HG03064 (cell line): ENCODE data around the gene FILIP1.
A peak's percentile ranks its signal among the peaks of the same experiment; 100 is the strongest.

Experiments used
- ATAC-seq: cut with Tn5 transposase; IDR thresholded peaks from one replicate; pipeline ENCODE4 v1.9.1; 2021; ENCODE audit warnings: low read depth; ENCODE audit not compliant: unreplicated experiment

FILIP1 gene

GRCh38 chr6:75494290-75494689 lies 690 bp upstream of the FILIP1 start:
- ATAC-seq, result no peak

DNA sequence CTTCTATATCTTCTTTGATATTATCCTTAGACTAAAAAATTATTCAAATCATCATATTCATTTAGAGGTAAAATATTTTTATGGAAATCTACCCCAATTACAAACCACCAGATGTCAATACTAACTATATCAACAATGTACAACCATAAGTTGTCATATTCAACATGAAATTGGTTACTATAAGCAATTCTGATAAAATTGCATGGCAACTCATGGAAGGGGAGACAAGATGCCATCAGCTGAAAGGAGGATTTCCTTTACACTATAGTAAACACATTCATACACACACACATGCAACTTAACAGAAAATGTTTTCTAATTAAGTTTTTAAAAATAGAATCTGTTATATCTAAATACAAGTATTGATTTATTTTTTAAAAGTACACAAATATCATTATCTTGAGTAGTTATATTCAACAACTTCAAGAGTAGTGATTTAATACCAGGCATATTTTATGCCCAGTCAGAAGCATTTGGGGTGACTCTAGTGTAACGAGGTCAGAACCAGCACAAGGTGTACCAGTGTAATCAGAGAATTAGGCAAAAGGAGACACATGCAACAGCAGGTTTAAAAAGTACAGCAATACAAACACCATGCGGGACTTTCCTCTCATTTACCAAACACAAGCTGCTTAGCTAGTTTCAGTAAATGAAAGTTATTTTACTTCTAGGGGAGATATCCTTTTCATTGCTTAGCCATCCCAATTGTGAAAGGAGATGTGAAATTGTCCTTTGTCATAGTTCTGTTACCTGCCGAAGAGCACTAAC lies 1.0 kb downstream of the FILIP1 start:
- ATAC-seq, result no peak

- no peak for ATAC-seq
Measured at GRCh38 chr6:75491291-75491690, 2.3 kb downstream of the FILIP1 start.

GRCh38 chr6:75490706-75491105 lies 2.9 kb downstream of the FILIP1 start:
- ATAC-seq, result no peak

GRCh38 chr6:75489025-75489424 lies 4.6 kb downstream of the FILIP1 start:
- ATAC-seq, result no peak

- ATAC-seq, result no peak
Measured at GRCh38 chr6:75488033-75488432, 5.6 kb downstream of the FILIP1 start.

DNA sequence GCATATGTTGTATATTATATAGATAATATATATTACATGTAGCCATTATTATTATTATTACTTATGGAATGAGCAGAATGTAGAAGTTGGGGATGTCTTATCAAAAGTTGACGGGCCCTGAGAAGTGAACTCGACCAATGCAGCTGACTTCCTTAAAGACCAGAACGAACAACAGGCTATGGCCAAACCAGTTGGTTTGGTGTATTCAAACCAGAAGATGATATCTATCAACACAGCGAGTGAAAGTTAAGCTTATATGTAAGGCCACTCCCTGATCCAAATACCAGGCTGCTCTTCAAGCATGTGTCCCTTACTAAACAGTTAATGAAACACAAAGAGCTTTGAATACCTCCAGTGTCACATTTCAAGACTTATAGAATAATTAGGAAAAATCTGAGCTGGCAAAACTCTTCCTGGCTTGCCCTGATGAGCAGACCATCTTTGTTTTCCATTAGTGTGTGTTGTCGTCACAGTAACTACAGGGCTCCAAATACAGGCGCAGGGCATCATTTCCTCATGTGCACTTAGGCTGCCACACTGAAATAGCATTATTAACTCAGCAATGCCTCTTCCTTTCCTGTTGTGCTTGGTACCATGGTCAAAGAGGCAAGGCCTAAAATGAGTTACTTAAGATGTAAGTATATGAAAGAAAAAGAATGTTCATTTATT lies 6.6 kb downstream of the FILIP1 start:
- ATAC-seq, result no peak

DNA sequence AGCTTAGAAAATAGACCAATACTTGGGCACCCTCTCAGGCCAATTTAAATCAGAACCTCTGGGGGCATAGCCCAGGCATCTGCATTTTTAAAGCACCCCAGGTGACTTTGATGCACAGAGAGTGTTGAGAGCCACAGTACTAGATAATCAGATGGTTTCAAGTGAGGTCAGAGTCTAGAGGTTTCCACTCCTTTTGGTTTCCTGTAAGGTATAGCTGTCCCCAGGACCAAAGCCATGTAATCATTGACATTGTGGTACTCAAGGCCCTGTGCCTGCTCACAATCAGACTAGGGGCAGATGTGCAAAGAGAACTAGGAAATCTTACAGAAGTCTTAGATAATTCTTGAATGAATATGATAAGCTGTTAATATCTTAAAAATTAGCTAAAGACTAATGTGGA lies 9.1 kb downstream of the FILIP1 start:
- peak; percentile 93 for ATAC-seq

DNA sequence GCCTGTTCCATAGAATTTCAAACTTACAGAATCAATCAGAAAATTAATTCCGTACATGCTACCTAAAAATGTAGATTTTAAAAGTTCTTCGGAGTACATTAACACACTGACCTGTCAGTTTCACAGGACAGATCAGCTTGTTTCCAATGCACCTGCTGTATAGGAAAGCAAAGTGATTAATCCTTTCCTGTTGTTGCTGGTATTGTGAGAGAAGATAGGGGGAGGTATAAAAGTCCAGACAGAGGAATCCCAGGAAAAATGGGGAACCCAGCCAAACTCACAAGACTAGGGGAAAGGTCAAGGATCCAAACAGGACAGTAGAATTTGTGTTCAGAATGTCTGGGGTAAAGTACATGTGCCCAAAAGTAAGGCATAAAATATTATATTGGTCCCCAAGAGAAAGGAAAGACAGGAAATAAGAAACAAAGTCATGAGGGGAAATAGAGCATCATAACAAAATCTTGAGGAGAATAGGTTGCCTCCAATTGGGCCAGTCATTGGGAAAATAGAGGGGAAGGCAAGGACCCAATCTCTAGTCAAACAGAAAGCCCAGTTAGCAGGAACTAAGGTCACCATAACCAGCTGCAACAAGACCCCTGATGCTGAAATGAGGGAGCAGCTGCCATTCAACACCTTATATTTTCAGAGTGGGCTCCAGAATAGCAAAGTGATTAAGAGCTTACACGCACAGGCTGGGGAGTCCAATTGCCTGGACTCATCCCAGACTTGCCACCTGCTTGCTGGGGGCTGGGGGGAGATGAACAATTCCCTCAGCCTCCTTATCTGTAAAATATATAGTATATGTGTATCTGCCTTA lies 10.3 kb downstream of the FILIP1 start:
- ATAC-seq, result no peak

- no peak for ATAC-seq
Measured at GRCh38 chr6:75481936-75482593, 11.5 kb downstream of the FILIP1 start.

GRCh38 chr6:75481394-75481793 lies 12.2 kb downstream of the FILIP1 start:
- no peak for ATAC-seq

DNA sequence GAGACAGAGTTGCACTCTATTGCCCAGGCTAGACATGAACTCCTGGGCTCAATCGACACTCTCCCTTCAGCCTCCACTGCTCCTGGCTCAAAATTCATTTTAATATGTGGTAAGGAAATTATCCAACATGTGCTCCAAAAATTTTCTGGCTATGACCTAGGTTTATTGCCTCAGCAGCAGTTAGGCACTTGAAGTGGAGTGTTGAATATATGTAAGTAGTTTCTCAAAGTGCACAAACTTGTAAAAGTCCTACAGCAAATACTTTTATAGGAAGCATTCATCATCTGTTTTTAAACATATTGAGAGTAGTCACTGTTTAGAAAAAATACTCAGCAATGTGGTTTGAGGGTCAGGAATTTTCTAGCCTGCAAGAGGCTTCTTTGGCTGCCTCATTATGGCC lies 13.2 kb downstream of the FILIP1 start:
- no peak for ATAC-seq

DNA sequence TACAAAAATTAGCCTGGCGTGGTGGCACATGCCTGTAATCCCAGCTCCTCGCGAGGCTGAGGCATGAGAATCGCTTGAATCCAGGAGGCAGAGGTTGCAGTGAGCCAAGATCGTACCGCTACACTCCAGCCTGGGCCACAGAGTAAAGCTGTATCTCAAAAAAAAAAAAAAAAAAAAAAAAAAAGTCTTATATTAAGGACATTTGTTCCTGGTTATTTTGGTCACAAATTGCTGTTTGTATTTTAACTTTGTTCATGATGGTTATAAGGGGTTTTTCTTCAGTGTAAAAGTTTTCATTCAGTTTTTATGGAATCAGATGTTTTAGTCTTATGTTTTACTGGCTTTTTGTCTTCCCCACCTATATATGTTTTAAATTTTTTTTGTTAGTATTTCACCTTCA lies 13.9 kb downstream of the FILIP1 start:
- ATAC-seq, result no peak

DNA sequence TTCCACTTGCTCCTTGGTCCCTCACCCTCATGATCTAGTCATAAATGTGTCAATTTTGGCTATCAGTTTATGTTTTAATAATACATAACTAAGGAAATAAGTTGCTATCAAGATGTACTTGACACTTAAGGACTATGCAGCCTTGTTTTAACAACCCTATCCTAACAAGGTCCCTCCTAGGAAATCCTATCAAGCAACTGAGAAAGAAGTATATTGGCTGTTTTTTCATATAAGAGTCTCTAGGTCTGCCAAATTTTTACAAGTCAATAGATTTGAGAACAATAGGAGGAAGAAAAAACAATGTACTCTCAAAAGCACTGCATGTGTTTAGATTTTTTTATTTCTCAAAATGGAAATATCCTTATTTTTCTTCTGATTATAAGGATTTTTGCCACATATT lies 14.7 kb downstream of the FILIP1 start:
- ATAC-seq, result no peak

GRCh38 chr6:75472885-75473284 lies 20.7 kb downstream of the FILIP1 start:
- no peak for ATAC-seq

- ATAC-seq, result no peak
Measured at GRCh38 chr6:75467966-75468365, 25.6 kb downstream of the FILIP1 start.

- no peak for ATAC-seq
Measured at GRCh38 chr6:75467284-75467683, 26.3 kb downstream of the FILIP1 start.

DNA sequence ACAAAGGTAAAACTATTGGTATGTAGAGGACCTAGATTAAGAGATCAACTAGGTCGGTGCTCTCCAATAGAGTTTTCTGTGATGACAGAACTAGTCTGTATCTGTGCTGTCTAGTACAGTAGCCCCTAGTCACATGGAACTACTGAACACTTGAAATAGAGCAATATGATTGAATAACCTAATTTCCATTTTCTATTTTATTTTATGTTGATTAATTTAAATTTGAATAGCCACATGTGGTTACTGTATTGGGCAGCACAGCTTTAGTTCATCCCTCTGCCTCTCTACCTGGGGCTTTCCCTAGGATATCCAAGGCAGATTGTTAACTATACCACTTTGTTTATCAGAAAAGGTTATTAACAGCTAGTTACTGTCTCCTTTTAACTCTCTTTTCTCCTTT lies 27.0 kb downstream of the FILIP1 start:
- no peak for ATAC-seq

- ATAC-seq, result no peak
Measured at GRCh38 chr6:75463908-75464307, 29.7 kb downstream of the FILIP1 start.

DNA sequence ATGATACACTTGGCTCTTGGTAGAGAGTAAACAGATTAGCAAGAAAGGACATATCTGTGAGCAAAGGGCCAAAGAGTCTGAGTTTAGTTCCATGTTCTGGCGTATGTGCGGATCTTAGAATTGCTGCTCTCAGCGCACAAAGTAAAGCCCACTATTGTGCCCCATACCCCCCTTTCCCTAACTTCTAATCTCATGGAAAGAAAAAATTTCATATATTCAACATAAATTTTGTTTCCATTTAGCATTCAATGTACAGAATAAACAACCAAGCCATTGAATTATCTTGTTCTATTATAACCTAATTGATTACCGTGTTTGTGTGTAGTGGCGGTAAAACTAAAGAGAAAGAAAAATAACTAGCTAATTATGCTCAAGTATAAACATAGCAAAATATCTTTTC lies 30.5 kb downstream of the FILIP1 start:
- ATAC-seq, result no peak

DNA sequence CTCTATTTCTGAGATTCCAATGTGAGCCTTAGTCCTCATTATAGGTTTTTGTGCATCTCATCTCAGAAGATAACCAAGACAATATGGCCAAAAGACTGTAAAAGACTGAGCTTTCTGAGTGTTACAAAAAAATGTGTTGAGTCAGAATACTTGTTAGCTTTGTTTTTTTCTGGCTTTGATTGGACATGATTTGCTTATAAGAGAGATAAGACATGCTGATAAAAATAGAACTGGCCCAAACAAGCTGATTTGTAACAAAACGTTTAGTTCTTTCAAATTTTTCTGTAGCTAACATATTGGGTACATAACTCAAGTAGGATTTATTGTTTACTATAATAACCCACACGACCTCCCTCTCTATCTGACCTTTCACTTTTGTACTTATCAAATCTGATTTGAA lies 32.9 kb downstream of the FILIP1 start:
- ATAC-seq, result no peak
